Ureter (tissue), 1 donor: ENCODE data around the gene SLC26A5. TPM values are rescaled to one million over a fixed set of nuclear protein-coding genes. Genes with fewer than 3 reads are reported as not detected.
A peak's percentile ranks its signal among the peaks of the same experiment; 100 is the strongest.
"Not testable (repeated sequence)": the region's sequence is repeated elsewhere in the genome, so short reads cannot be mapped to it uniquely, and the experiment has no call there.

Source experiments
- DNase-seq: peaks from one replicate; pipeline ENCODE4 v3.0.0-alpha.2; 2020; ENCODE audit warnings: low spot score
- total RNA-seq: library from RNA; stranded (reverse); gene quantifications from one replicate; pipeline ENCODE4 v1.2.4, GENCODE V29; 2023
- donor health status: DM: yes; HTN: yes; CAD: no.

The SLC26A5 gene
- total RNA-seq, 1 donor from 2014 or later = 6.2 TPM

GRCh38 chr7:103399687-103400086 is 46.3 kb downstream of the SLC26A5 start:
- not testable (repeated sequence) for DNase-seq

DNA sequence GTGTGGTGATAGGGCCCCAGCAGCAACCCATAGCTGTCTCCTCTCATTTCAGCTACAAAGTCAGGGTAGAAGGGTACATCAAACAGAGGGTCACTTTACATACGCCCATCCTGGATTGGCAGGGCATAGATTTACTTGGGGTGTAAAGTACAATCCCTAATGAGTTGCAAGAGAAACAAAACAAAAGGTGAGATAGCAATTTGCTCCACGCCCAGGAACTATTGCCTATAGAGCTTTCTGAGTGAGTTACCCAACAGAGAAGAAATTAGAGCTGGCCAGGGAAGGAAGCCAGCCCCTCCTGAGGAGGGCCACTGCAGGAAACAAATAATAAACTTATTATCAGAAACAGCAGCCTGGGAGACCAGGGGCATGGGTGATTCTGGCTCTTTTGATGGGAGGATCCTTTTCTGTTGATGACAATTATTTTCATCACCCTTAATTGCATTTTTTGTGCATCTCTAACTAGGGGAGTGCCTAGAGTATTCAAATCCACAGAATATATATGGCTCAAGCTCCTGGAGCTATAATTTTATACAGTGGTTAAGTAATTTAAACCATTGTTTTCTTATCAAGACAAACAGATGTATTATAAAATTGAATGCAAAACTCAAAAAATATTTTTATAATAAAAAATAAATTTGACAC is 47.4 kb downstream of the SLC26A5 start:
- DNase-seq = no peak

DNA sequence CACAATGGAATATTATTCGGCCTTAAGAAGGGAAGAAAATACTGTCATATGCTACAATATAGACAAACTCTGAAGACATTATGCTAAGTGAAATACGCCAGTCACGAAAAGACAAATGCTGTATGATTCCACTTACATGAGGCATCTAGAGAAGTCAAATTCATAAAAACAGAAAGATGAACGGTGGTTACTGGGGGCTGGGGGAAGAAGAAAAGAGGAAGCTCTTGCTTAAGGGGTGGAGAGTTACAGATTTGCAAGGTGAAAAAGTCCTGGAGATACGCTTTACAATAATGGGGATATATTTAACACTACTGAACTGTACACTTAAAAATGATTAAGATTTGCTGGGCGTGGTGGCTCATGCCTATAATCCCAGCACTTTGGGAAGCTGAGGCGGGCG is 49.5 kb downstream of the SLC26A5 start:
- DNase-seq = no peak

DNA sequence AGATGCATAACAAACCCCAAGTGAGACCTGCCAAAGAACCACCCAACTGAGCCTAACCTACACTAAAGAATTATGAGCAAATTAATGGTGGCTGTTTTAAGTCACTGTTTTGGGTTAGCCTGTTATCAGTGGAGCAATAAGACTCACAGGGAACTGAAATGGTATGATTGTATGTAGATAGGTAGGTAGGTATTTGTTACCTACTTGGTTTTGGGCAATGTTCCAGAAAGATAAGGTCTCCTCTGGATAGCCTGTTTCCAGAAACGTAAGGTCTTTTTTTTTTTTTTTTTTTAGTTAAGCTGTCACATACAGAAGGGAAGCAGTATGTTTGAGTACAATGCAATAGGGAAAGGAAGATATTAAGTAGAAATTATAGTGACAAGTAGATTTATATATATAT is 50.9 kb downstream of the SLC26A5 start:
- DNase-seq = no peak

DNA sequence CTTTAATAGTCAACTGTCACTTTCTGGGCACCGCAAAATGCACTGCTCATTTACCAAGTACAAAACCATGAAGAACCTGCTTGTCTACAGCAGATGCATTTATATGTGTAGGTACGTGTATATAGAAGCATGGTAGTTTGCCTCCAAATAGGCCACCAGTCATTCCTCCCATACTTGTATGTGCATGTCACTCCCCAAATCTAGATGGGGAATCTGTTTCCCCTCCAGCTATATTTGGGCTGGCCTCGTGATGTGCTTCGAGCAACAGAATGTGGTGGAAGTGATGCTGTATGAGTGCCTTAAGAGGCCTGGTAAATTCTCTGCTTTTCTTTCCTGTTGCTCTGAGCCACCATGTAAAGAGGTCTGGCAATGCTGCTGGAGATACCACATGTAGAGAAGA is 51.4 kb downstream of the SLC26A5 start:
- DNase-seq = no peak

DNA sequence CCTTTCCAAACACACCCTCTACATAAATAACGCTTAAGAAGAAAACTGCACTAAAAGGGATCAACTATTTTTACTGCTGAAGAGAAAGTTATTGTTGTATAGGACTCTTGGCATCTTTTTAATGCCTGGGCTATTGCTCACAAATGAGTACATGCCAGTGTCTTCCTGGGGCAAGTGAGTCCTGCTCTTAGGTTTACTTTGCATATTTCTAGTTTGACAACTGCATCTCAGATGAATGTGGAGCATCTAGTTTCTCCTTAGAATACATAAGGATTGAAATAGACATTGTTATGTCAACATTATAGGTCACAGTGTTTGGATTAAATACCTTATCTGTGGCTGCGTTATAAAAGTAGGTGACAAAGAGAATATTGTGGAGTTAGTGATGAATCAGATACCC is 54.0 kb downstream of the SLC26A5 start:
- no peak for DNase-seq

DNA sequence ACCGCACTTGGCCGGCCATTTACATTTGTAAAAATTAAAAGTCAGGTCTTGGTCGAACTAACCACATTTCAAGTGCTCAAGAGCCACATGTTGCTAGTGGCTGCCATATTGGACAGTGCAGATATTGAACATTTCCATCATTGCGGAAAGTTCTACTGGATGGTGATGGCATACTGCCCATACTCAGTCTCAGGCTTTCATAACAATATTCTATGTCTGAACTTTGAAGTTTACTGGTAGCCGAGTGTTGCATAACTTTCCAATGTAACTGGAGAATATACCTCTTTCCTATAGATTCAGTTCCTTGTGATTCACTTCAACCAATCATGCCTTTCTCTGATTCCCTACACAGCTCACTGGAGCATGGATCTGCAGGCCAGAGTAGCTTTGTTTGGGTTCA is 54.9 kb downstream of the SLC26A5 start:
- DNase-seq = no peak

DNA sequence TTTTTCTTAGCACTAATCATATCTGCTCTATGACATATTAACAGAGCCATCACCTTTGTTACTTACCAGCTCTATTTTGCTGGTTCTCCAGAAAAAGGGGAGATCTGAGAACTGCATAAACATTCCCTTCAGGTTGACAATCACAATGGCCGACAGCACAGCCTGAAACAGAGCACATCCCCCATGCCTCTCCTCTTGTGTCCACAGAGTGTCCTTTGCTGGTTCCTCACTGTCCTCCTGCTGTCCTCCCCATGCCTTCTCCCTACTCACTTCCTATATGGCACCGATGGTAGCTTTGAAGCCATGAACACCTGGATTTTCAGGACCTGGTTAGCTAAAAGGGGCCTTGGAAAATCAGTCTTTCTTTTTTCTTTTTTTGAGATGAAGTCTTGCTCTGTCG is 56.7 kb downstream of the SLC26A5 start:
- DNase-seq = no peak

DNA sequence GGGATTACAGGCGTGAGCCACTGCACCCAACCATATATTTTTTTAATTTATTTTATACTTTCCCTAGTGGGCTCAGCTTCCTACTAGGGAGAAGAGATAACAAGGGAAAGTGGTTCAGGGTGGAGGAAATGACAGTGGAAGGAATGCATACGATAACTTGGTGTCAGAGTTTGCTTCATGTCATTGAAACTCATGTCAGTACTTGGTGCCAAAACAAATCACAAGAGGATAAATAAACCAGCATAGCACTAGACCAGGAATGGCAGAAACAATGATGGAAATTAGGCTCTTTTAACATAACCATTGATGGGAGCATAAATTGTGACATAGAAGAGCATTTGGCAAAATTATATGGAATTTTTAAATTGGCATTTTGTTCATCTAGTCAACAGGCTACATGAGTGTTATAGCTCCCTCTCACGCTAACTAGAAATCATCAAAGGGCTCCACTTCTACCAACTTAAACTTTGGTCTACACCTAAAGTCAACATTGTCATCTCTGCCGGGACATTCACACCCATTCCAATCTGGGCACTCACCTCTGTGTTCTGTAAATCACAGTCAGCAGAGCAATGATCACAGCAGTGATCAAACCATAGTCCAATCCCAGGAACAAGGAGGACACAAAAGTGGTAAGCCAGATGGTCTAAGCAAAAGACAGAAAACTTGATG is 57.4 kb downstream of the SLC26A5 start:
- no peak for DNase-seq

GRCh38 chr7:103387242-103387641 is 58.8 kb downstream of the SLC26A5 start:
- no peak for DNase-seq

DNA sequence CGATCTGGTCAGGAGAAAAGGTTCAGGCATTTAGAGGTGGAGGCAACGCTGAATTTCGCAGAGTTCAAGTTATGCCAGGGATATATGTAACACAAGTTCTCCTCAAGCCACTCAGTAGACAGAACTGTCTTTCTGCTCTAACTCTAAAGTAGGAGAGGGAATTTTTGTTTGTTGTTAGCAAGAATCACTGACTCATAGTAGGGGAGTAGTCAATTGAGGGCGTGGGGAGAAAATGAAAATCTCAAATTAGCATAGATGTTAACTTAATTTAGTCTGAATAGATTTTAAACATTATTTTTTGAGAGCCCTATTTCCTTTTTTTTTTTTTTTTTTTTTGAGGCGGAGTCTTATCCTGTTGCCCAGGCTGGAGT is 64.0 kb downstream of the SLC26A5 start:
- no peak for DNase-seq

DNA sequence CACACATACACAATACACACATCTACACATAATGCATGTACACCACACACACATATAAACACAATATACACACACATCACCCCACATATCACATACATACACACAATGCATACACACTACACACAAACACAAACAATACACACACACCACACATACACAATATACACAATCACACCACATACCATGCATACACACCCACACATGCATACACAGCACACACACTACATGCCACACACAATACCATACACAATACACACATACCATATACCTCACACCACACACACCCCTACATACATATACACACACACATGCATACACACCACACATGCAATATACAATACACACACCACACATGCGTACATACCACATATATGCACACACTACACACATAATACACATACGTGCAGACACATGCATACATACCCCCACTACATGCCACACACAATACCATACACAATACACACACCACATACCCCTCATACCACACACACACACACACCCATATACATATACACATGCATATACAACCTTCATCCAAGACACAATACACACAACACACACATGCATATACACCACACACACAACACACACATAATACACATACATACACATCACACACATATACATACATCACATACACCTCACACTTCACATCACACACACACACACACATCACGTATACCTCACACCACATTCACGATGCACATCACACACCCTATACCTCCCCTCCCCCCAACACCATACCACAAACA is 64.6 kb downstream of the SLC26A5 start:
- DNase-seq = no peak

DNA sequence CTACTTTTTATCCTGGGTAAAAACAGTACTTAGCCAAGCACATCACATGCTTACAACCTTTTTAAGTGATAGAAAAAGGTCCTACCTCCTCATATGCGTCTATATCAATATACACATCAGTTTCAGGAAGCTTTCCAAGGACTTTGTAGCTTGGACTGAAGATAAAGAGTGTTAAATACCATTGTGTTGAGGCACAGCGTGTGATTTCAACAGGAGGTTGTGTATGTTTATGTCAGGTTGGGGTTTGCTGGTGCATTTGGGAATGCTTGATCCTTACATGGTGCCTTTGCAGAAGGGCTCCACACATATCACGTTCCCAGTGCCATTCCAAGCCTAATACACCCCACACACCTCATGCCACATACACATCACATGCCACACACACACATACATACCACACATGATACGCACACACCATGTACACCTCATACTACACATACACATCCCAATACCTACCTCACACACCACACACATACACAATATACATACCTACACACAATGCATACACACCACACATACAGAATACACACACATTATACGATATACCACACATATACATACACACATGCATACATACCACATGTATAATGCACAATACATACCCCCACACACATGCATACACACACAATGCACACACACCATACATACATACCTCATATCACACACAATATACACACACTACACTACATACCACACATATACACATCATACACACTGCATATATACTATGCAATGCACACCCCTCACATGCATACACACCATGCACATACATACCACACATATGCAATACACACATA is 65.4 kb downstream of the SLC26A5 start:
- no peak for DNase-seq

DNA sequence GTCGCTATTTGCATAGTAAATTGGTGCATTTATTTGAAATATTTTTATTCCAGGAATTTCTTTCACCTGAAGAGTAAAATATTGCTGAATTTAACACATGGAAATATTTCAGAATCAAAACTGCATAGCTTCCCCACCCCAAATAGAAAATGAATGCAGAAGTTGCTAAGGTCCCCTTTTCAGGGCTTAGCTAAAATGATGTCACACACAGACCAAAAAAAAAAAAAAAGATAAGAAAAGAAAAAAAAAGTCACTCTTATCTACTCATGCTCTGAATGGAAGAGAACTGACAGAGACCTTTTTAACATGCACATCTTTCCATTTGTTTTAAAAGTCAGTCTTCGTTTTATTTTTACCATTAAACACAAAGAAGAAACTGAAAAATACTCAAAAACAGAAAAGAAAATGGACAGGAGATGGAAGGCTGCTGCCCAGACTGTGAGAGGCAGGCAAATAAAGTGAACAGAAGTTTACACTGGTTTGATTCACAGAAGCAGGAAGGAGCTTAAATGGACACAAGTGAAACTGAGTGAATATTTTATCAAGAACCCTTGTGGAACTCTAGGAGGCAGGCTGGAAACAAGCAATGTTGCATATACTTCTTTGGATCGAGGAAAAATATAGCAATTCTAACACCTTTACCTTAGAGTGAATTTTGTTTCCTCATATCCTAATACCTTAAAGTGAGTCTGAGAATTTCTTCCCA is 66.6 kb downstream of the SLC26A5 start:
- no peak for DNase-seq

- DNase-seq = no peak
Measured at GRCh38 chr7:103373866-103374643, 72.0 kb downstream of the SLC26A5 start.

GRCh38 chr7:103369432-103369831 is 76.6 kb downstream of the SLC26A5 start:
- DNase-seq = no peak

GRCh38 chr7:103349805-103350204 is 96.2 kb downstream of the SLC26A5 start:
- DNase-seq = no peak

DNA sequence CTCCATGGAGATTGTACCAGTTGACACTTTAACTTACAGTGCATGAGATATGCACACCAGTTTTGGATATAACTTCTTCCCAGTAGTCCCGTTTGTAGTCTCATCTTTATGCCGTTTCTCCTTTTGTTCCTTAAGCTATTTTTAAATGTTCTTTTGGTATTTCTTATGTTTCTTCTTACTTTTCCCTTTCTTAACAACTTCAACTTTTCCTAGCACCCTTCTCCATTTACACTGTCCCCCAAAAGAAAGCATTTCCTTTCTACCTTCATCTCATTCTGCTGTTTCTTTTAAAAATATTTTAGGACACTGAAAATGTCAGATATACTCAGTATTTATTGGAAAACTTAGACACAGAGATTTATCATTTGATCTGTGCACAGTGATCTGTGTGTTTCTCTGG is 97.0 kb downstream of the SLC26A5 start:
- no peak for DNase-seq

DNA sequence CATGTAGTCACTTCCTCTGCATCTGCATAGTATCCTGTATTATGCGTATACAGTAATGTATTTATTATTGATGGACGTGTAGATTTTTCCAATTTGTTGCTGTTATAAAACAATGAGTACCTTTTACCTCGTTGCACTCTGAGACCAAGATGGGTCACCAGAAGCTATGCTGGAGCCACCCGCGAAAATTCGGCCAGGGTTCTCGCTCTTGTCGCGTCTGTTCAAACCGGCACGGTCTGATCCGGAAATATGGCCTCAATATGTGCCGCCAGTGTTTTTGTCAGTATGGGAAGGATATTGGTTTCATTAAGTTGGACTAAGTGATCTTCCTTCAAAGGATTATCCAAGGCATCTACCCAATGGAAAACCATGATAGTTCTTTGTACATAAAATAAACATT is 97.6 kb downstream of the SLC26A5 start:
- no peak for DNase-seq

DNA sequence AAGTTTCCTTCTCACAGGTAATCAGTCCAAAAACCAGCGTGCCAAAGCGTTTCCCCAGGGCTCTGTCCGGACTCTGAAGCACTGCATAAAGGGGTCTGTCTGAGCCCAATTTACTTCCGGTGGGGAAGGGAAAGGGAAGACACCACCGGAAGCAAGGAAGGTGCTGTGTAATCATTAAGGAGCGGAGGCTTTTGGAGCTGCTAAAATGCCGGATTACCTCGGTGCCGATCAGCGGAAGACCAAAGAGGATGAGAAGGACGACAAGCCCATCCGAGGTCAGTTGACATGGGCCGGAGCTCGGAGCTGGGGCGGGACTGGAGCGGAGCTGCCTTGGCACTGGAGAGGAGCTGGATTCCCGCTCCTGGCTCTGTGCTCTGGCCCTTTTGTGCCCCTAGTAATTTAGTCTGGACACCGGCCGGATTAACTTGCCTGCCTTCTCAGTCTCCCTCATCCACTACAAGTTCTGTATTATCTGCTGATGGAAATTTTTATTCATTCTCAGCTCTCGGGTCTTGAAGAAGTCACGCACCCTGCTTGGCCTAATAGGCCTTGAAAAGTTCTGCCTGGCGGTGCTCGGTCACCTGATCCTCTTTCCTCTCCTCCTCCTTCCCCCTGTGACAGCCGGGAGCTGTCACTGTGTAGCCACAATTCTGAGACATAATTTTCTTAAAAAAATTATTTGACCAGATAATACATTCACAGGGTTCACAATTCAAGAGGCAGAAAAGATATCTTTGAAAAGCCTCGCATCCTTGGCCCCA is 98.3 kb downstream of the SLC26A5 start, which contains the start of gene PSMC2:
Gene PSMC2, plus strand, starts transcription at position 137 of the 761 bp plus-strand sequence. Its CDS starts 69 bp downstream, at position 206.
- peak; percentile 80 for DNase-seq
